H4 (cell line): ENCODE results near the gene P2RY2. TPM values are rescaled to one million over a fixed set of nuclear protein-coding genes. Genes with fewer than 3 reads are reported as not detected.

Source experiments
- DNase-seq: peaks from one replicate; pipeline ENCODE4 v3.0.0-alpha.2; 2015; ENCODE audit warnings: low spot score
- total RNA-seq: library from RNA; depleted of rRNA; stranded (reverse); fragments of >200 nt; shearing (Covaris generic); gene quantifications from 2 replicates; pipeline ENCODE4 v1.2.3, GENCODE V29; 2014; rRNA removed

P2RY2 gene
- total RNA-seq, result not detected in 2 replicates

GRCh38 chr11:73218106-73218829 lies at the start of gene P2RY2:
TSS of gene P2RY2 (plus strand) at chr11:73218281. CDS start at chr11:73234160, 15,879 bp downstream.
- no peak for DNase-seq

GRCh38 chr11:73168925-73169579 lies 49.0 kb upstream of the P2RY2 start:
- DNase-seq, result no peak

- no peak for DNase-seq
These were observed 47.9 kb upstream of the P2RY2 start for GRCh38 chr11:73170140-73170539.

GRCh38 chr11:73171436-73172161 lies 46.5 kb upstream of the P2RY2 start:
- no peak for DNase-seq

- no peak for DNase-seq
These were observed 45.0 kb upstream of the P2RY2 start for GRCh38 chr11:73172992-73173656.

GRCh38 chr11:73173755-73174494 lies 44.2 kb upstream of the P2RY2 start:
- no peak for DNase-seq

- no peak for DNase-seq
These were observed 43.6 kb upstream of the P2RY2 start for GRCh38 chr11:73174495-73174791.

GRCh38 chr11:73175551-73176144 lies 42.4 kb upstream of the P2RY2 start:
- DNase-seq, result no peak

GRCh38 chr11:73176145-73176873 lies 41.8 kb upstream of the P2RY2 start:
- DNase-seq, result no peak

- DNase-seq, result no peak
These were observed 41.3 kb upstream of the P2RY2 start for GRCh38 chr11:73176874-73177155.

- DNase-seq, result no peak
These were observed 40.7 kb upstream of the P2RY2 start for GRCh38 chr11:73177380-73177777.

GRCh38 chr11:73177778-73178539 lies 40.1 kb upstream of the P2RY2 start:
- DNase-seq, result peak; percentile 61

- DNase-seq, result no peak
These were observed 39.4 kb upstream of the P2RY2 start for GRCh38 chr11:73178681-73179080.

- no peak for DNase-seq
These were observed 35.2 kb upstream of the P2RY2 start for GRCh38 chr11:73182824-73183321.

GRCh38 chr11:73184953-73185671 lies 33.0 kb upstream of the P2RY2 start:
- DNase-seq, result peak; percentile 53

GRCh38 chr11:73185680-73186293 lies 32.3 kb upstream of the P2RY2 start:
- DNase-seq, result no peak

GRCh38 chr11:73186294-73186850 lies 31.7 kb upstream of the P2RY2 start:
- DNase-seq, result no peak

- DNase-seq, result no peak
These were observed 31.2 kb upstream of the P2RY2 start for GRCh38 chr11:73186886-73187285.
